KMS-11 (cell line): ENCODE measurements around the gene WARS2.

ENCODE experiments used
- H2AFZ ChIP-seq: fragments of 200-600 bp; sonication (generic); 2 replicates; pipeline ENCODE4 v1.6.1; 2016; ENCODE audit warnings: antibody characterized with exemption, mixed run types, low read depth
- H3K27ac ChIP-seq: fragments of 200-600 bp; sonication (generic); 2 replicates; pipeline ENCODE4 v1.6.1; 2016; ENCODE audit warnings: mild to moderate bottlenecking, mixed run types
- H3K27me3 ChIP-seq: fragments of 200-600 bp; sonication (generic); 2 replicates; pipeline ENCODE4 v1.6.1; 2017; ENCODE audit warnings: mild to moderate bottlenecking, low read depth, mixed run types, moderate library complexity; ENCODE audit not compliant: insufficient read depth
- H3K36me3 ChIP-seq: fragments of 200-600 bp; sonication (generic); 2 replicates; pipeline ENCODE4 v1.6.1; 2017; ENCODE audit warnings: mild to moderate bottlenecking, mixed run types; ENCODE audit not compliant: insufficient read depth
- H3K4me1 ChIP-seq: fragments of 200-600 bp; sonication (generic); 2 replicates; pipeline ENCODE4 v1.6.1; 2016; ENCODE audit warnings: mild to moderate bottlenecking, low read depth, mixed run types; ENCODE audit not compliant: poor library complexity, severe bottlenecking
- H3K4me2 ChIP-seq: fragments of 200-600 bp; sonication (generic); 2 replicates; pipeline ENCODE4 v1.7.0; 2016; ENCODE audit warnings: mild to moderate bottlenecking, mixed run types
- H3K4me3 ChIP-seq: fragments of 200-600 bp; sonication (generic); IDR thresholded peaks from 2 replicates; pipeline ENCODE4 v1.6.1; 2017; ENCODE audit warnings: low read depth, low read length, mixed read lengths; ENCODE audit not compliant: insufficient read depth
- H3K79me2 ChIP-seq: fragments of 200-600 bp; sonication (generic); 2 replicates; pipeline ENCODE4 v1.6.1; 2016; ENCODE audit warnings: low read depth, mixed run types; ENCODE audit not compliant: insufficient read depth
- H3K9ac ChIP-seq: fragments of 200-600 bp; sonication (generic); 2 replicates; pipeline ENCODE4 v1.6.1; 2016; ENCODE audit warnings: mild to moderate bottlenecking, mixed run types
- H4K20me1 ChIP-seq: fragments of 200-600 bp; sonication (generic); 2 replicates; pipeline ENCODE4 v1.6.1; 2016; ENCODE audit warnings: mild to moderate bottlenecking, mixed run types; ENCODE audit not compliant: insufficient read depth
- TF ChIP-seq, protein P1 (sequence below): fragments of 200-600 bp; sonication (generic); conservative IDR thresholded peaks from 2 replicates; pipeline ENCODE4 v1.6.1; 2017; ENCODE audit warnings: low read depth, mild to moderate bottlenecking, antibody characterized with exemption, low read length, moderate library complexity, mixed read lengths

Gene WARS2

DNA sequence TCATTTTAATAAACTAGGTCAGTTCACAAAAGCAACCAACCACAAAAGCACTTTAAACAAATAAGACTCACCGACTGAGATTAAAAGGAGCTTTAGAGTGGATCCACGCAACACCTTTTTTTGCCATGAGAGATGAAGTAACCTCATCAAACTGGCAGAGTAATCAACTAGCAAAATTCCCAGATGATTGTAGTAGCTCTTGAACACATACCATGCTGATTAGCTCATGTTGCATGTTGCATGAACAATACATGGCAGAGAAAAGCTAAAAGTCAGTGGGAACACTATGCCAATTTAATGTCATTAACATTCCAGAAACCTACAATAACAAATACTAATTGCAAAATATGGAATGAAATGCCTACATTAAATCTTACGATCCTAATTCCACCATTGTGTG lies 4.1 kb downstream of the WARS2 start:
- TF ChIP-seq, protein P1, sequence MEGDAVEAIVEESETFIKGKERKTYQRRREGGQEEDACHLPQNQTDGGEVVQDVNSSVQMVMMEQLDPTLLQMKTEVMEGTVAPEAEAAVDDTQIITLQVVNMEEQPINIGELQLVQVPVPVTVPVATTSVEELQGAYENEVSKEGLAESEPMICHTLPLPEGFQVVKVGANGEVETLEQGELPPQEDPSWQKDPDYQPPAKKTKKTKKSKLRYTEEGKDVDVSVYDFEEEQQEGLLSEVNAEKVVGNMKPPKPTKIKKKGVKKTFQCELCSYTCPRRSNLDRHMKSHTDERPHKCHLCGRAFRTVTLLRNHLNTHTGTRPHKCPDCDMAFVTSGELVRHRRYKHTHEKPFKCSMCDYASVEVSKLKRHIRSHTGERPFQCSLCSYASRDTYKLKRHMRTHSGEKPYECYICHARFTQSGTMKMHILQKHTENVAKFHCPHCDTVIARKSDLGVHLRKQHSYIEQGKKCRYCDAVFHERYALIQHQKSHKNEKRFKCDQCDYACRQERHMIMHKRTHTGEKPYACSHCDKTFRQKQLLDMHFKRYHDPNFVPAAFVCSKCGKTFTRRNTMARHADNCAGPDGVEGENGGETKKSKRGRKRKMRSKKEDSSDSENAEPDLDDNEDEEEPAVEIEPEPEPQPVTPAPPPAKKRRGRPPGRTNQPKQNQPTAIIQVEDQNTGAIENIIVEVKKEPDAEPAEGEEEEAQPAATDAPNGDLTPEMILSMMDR = no peak
- Histone ChIP-seq H3K79me2 (no peaks in the 10 kb centered on the region), H3K27me3 (no peaks in the 10 kb centered on the region), H3K4me1 (peaks cover 16% of the 10 kb centered on the region), H3K4me2 (no peak overlapping the region), H3K36me3 (no peaks in the 10 kb centered on the region), H3K27ac (no peak overlapping the region), H2AFZ (no peak overlapping the region), H3K9ac (no peak overlapping the region), H4K20me1 (no peaks in the 10 kb centered on the region), H3K4me3 (no peak overlapping the region)

DNA sequence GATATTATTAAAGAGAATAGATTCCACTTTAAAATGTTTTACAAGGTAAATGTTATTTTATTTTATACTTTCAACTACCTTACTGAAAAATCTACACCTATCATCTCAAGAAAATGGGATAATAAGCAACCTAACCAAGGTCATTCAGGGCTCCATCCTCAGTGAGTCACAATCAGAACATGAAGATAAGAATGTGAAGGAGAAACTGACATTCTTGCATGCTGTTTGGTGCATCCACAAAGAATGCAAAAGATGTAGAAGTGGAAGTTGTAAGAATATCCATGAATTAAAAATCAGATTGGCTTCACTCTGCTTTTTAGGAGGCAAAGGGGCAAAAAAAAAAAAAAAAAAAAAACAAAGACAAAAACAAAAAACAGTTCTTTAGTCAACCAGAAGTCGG lies 6.5 kb downstream of the WARS2 start:
- no peaks in the 10 kb centered on the region for H4K20me1 ChIP-seq
- no peak overlapping the region for H3K9ac ChIP-seq
- no peak overlapping the region for H3K4me2 ChIP-seq
- H3K4me1 ChIP-seq = peaks cover 8% of the 10 kb centered on the region
- no peak overlapping the region for H2AFZ ChIP-seq
- H3K27me3 ChIP-seq = no peaks in the 10 kb centered on the region
- no peaks in the 10 kb centered on the region for H3K36me3 ChIP-seq
- no peak overlapping the region for H3K4me3 ChIP-seq
- TF ChIP-seq, protein P1 = no peak
- H3K79me2 ChIP-seq = no peaks in the 10 kb centered on the region
- H3K27ac ChIP-seq = no peak overlapping the region

DNA sequence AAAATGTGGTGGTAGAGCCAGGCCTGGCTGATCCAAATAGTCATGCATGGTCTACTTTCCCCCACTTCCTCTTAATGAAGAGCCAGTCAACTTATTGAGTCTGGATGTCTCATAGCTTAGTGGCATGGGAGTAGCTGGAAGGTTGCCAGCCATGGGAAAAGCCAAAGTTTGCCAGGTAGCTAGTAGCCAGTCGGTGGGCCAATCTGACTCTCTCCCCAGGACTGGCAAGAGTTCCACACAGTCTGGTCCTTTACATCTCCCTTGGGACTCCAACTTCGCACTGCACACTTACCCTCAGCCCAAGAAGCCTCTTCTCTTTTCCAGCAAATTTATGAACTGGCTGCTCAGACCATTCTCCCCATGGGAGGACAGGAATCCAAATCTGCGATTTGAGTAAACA lies 8.3 kb downstream of the WARS2 start:
- H2AFZ ChIP-seq = no peak overlapping the region
- H3K27me3 ChIP-seq = no peaks in the 10 kb centered on the region
- TF ChIP-seq, protein P1 = no peak
- H3K79me2 ChIP-seq = no peaks in the 10 kb centered on the region
- H3K4me2 ChIP-seq = no peak overlapping the region
- no peaks in the 10 kb centered on the region for H3K36me3 ChIP-seq
- no peaks in the 10 kb centered on the region for H3K4me1 ChIP-seq
- no peak overlapping the region for H3K27ac ChIP-seq
- no peak overlapping the region for H3K9ac ChIP-seq
- H3K4me3 ChIP-seq = no peak overlapping the region
- no peaks in the 10 kb centered on the region for H4K20me1 ChIP-seq

DNA sequence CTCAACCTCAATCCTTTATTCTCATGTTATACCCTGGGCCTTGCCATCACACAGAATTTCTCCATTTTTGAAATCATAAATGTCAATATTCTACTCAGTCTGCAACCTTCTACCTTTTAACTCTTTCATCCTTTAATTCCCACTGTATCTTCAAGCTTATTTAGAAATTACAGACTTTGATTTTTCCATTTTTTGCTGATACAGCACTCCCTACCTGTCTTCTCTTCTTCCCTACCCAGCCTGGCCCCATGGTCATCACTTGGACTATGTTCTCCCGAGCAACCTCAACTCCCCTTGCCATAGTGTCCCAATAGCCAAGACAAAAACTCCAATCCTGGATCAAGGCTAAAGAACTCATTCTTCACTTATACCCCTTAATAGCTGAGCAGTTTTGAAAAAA lies 14.6 kb downstream of the WARS2 start:
- Histone ChIP-seq H3K27ac (no peak overlapping the region), H3K4me2 (no peak overlapping the region), H3K9ac (no peak overlapping the region), H3K36me3 (no peaks in the 10 kb centered on the region), H2AFZ (no peak overlapping the region), H3K27me3 (no peaks in the 10 kb centered on the region), H4K20me1 (no peaks in the 10 kb centered on the region), H3K4me3 (no peak overlapping the region), H3K79me2 (no peaks in the 10 kb centered on the region), H3K4me1 (no peaks in the 10 kb centered on the region)
- TF ChIP-seq, protein P1 = no peak
